Astrocyte (in vitro differentiated cells and primary cell): ENCODE results near the gene LRRC61. TPM values are rescaled to one million over a fixed set of nuclear protein-coding genes. Genes with fewer than 3 reads are reported as not detected.

ENCODE experiments used
- DNase-seq: peaks from one replicate; pipeline ENCODE4 v3.0.0-alpha.2; 2010; ENCODE audit warnings: low read depth
- FAIRE-seq: peaks from 2 replicates; lab custom pipeline; 2011; peaks lifted over from hg19 to GRCh38; lab: Jason Lieb, UNC
- H2AFZ ChIP-seq: 2 replicates; pipeline ENCODE4 v1.6.0; 2012; ENCODE audit warnings: low read depth, low read length, inconsistent platforms
- H3K27ac ChIP-seq: 2 replicates; pipeline ENCODE4 v1.5.1; 2011; ENCODE audit warnings: low read depth, low read length, inconsistent platforms
- H3K27me3 ChIP-seq: 2 replicates; pipeline ENCODE4 v1.6.0; 2011; ENCODE audit warnings: low read length, inconsistent platforms; ENCODE audit not compliant: insufficient read depth
- H3K36me3 ChIP-seq: 2 replicates; pipeline ENCODE4 v1.5.1; 2011; ENCODE audit warnings: low read length, inconsistent platforms; ENCODE audit not compliant: insufficient read depth
- H3K4me1 ChIP-seq: 2 replicates; pipeline ENCODE4 v1.5.1; 2011; ENCODE audit warnings: low read length, inconsistent platforms; ENCODE audit not compliant: insufficient read depth
- H3K4me2 ChIP-seq: 2 replicates; pipeline ENCODE4 v1.6.0; 2012; ENCODE audit warnings: low read length, inconsistent platforms
- H3K4me3 ChIP-seq: 2 replicates; pipeline ENCODE4 v1.5.1; 2011; ENCODE audit warnings: low read depth, mild to moderate bottlenecking, low read length, inconsistent platforms; ENCODE audit not compliant: insufficient read depth
- H3K79me2 ChIP-seq: 2 replicates; pipeline ENCODE4 v1.6.0; 2012; ENCODE audit warnings: mild to moderate bottlenecking, low read length, inconsistent platforms; ENCODE audit not compliant: insufficient read depth
- H3K9ac ChIP-seq: 2 replicates; pipeline ENCODE4 v1.6.0; 2012; ENCODE audit warnings: mild to moderate bottlenecking, low read length, inconsistent platforms
- H3K9me3 ChIP-seq: 2 replicates; pipeline ENCODE4 v1.5.1; 2012; ENCODE audit warnings: low read depth, mild to moderate bottlenecking, low read length, inconsistent platforms; ENCODE audit not compliant: insufficient read depth
- H4K20me1 ChIP-seq: 2 replicates; pipeline ENCODE4 v1.6.0; 2012; ENCODE audit warnings: low read length, inconsistent platforms; ENCODE audit not compliant: insufficient read depth
- H3K27ac Mint-ChIP-seq: one replicate; pipeline ENCODE4 v1.8.0; 2021; ENCODE audit warnings: mild to moderate bottlenecking, mixed read lengths; ENCODE audit not compliant: unreplicated experiment
- H3K27me3 Mint-ChIP-seq: one replicate; pipeline ENCODE4 v1.8.0; 2021; ENCODE audit warnings: low read depth, mixed read lengths; ENCODE audit not compliant: unreplicated experiment
- H3K36me3 Mint-ChIP-seq: one replicate; pipeline ENCODE4 v1.8.0; 2021; ENCODE audit warnings: low read depth, mixed read lengths; ENCODE audit not compliant: unreplicated experiment
- H3K4me1 Mint-ChIP-seq: one replicate; pipeline ENCODE4 v1.8.0; 2021; ENCODE audit warnings: low read depth, mixed read lengths; ENCODE audit not compliant: unreplicated experiment
- H3K4me3 Mint-ChIP-seq: one replicate; pipeline ENCODE4 v1.8.0; 2021; ENCODE audit warnings: mild to moderate bottlenecking, moderate library complexity, mixed read lengths; ENCODE audit not compliant: unreplicated experiment
- H3K9me3 Mint-ChIP-seq: one replicate; pipeline ENCODE4 v1.8.0; 2021; ENCODE audit warnings: mild to moderate bottlenecking, mixed read lengths; ENCODE audit not compliant: unreplicated experiment
- EZH2 ChIP-seq: IDR thresholded peaks from 2 replicates; pipeline ENCODE4 v1.6.1; 2012; ENCODE audit warnings: mild to moderate bottlenecking, low read length, inconsistent platforms; ENCODE audit not compliant: insufficient read depth
- total RNA-seq: library from RNA; stranded (reverse); gene quantifications from 2 replicates; pipeline ENCODE4 v1.2.1, GENCODE V29; 2021
- TF ChIP-seq, protein P1 (sequence below): IDR thresholded peaks from 2 replicates; pipeline ENCODE4 v1.5.1; 2011; ENCODE audit warnings: low read depth, mild to moderate bottlenecking, inconsistent platforms, low read length, moderate library complexity; ENCODE audit not compliant: insufficient read depth

The LRRC61 gene
- total RNA-seq, 1 donor from 2014 or later = 0.45 TPM

GRCh38 chr7:150346922-150347321 is 23.8 kb downstream of the LRRC61 start:
- H3K4me1 ChIP-seq = no peaks in the 10 kb centered on the region
- H4K20me1 ChIP-seq = no peaks in the 10 kb centered on the region
- peaks cover 4% of the 10 kb centered on the region for H3K9me3 ChIP-seq
- H3K36me3 ChIP-seq = no peaks in the 10 kb centered on the region
- H3K27ac ChIP-seq = no peak overlapping the region
- H3K4me3 Mint-ChIP-seq = no peak overlapping the region
- no peak overlapping the region for H3K4me3 ChIP-seq
- H3K79me2 ChIP-seq = no peaks in the 10 kb centered on the region
- DNase-seq = no peak
- peaks cover 28% of the 10 kb centered on the region for H3K27me3 Mint-ChIP-seq
- no peak for TF ChIP-seq EZH2
- TF ChIP-seq, protein P1, sequence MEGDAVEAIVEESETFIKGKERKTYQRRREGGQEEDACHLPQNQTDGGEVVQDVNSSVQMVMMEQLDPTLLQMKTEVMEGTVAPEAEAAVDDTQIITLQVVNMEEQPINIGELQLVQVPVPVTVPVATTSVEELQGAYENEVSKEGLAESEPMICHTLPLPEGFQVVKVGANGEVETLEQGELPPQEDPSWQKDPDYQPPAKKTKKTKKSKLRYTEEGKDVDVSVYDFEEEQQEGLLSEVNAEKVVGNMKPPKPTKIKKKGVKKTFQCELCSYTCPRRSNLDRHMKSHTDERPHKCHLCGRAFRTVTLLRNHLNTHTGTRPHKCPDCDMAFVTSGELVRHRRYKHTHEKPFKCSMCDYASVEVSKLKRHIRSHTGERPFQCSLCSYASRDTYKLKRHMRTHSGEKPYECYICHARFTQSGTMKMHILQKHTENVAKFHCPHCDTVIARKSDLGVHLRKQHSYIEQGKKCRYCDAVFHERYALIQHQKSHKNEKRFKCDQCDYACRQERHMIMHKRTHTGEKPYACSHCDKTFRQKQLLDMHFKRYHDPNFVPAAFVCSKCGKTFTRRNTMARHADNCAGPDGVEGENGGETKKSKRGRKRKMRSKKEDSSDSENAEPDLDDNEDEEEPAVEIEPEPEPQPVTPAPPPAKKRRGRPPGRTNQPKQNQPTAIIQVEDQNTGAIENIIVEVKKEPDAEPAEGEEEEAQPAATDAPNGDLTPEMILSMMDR = no peak
- FAIRE-seq = no peak
- peaks cover 18% of the 10 kb centered on the region for H3K9me3 Mint-ChIP-seq
- H3K4me2 ChIP-seq = no peak overlapping the region
- H3K9ac ChIP-seq = no peak overlapping the region
- no peak overlapping the region for H3K27ac Mint-ChIP-seq
- H3K36me3 Mint-ChIP-seq = peaks cover 5% of the 10 kb centered on the region
- H2AFZ ChIP-seq = no peak overlapping the region
- peaks cover 23% of the 10 kb centered on the region for H3K27me3 ChIP-seq
- peaks cover under 1% of the 10 kb centered on the region for H3K4me1 Mint-ChIP-seq

GRCh38 chr7:150351587-150352194 is 28.5 kb downstream of the LRRC61 start:
- Histone ChIP-seq H3K4me2 (no peak overlapping the region), H2AFZ (no peak overlapping the region), H3K4me1 (no peaks in the 10 kb centered on the region), H3K27me3 (peaks cover 7% of the 10 kb centered on the region), H3K36me3 (no peaks in the 10 kb centered on the region), H3K9ac (no peak overlapping the region), H4K20me1 (no peaks in the 10 kb centered on the region), H3K79me2 (no peaks in the 10 kb centered on the region), H3K4me3 (no peak overlapping the region), H3K27ac (no peak overlapping the region), H3K9me3 (no peaks in the 10 kb centered on the region)
- DNase-seq = no peak
- peaks cover 3% of the 10 kb centered on the region for H3K9me3 Mint-ChIP-seq
- no peak for TF ChIP-seq EZH2
- TF ChIP-seq, protein P1 = no peak
- H3K27ac Mint-ChIP-seq = no peak overlapping the region
- H3K36me3 Mint-ChIP-seq = no peaks in the 10 kb centered on the region
- no peak for FAIRE-seq
- H3K4me3 Mint-ChIP-seq = no peak overlapping the region
- H3K27me3 Mint-ChIP-seq = peaks cover 2% of the 10 kb centered on the region
- no peaks in the 10 kb centered on the region for H3K4me1 Mint-ChIP-seq

GRCh38 chr7:150355666-150356059 is 32.5 kb downstream of the LRRC61 start:
- H3K79me2 ChIP-seq = no peaks in the 10 kb centered on the region
- H2AFZ ChIP-seq = no peak overlapping the region
- no peaks in the 10 kb centered on the region for H3K9me3 ChIP-seq
- H3K9me3 Mint-ChIP-seq = no peaks in the 10 kb centered on the region
- TF ChIP-seq, protein P1 = no peak
- no peak for TF ChIP-seq EZH2
- no peaks in the 10 kb centered on the region for H3K36me3 Mint-ChIP-seq
- H3K4me3 Mint-ChIP-seq = no peak overlapping the region
- H3K27me3 Mint-ChIP-seq = no peaks in the 10 kb centered on the region
- H3K4me3 ChIP-seq = no peak overlapping the region
- peaks cover 6% of the 10 kb centered on the region for H3K27me3 ChIP-seq
- no peaks in the 10 kb centered on the region for H3K4me1 Mint-ChIP-seq
- DNase-seq (no peak), FAIRE-seq (no peak)
- H3K4me2 ChIP-seq = no peak overlapping the region
- H3K9ac ChIP-seq = no peak overlapping the region
- H3K36me3 ChIP-seq = no peaks in the 10 kb centered on the region
- H3K4me1 ChIP-seq = peaks cover 2% of the 10 kb centered on the region
- no peak overlapping the region for H3K27ac Mint-ChIP-seq
- H4K20me1 ChIP-seq = no peaks in the 10 kb centered on the region
- no peak overlapping the region for H3K27ac ChIP-seq
